NCI-H748 (cell line): Measurements from ENCODE around the gene TMEM101.
"Not testable (repeated sequence)": the region's sequence is repeated elsewhere in the genome, so short reads cannot be mapped to it uniquely, and the experiment has no call there.

Experiments
- DNase-seq: peaks from one replicate; lab custom pipeline; 2025; ENCODE audit not compliant: unreplicated experiment; lab: John Stamatoyannopoulos, UW

TMEM101 gene

DNA sequence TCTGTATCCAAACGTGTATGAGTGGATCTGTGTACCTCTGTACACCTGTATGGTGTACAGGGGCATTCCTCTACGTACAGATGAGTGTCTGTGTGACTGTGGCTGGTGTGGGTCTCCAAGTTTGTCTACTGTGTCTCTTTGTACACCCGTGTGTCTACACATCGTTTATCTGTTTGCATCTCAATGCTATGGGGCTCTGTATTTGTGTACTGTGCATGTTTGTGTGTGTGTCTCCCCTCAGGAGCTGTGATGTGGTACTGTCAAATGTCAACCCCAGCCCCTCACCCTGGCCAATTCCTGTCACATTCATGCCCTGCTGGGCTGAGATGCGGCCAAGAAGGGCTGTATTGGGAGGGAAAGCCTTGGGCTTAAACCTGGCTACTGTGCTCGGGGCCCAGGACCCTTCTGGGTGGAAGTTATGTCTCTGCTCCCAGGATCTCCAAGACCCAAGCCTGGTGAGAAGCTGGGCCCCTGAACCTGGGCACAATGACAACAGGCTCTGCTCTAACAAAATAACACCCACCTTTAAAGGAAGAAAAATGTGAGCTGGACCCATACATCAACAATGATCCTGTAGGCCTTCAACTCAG lies 13.8 kb downstream of the TMEM101 start:
- DNase-seq = no peak

DNA sequence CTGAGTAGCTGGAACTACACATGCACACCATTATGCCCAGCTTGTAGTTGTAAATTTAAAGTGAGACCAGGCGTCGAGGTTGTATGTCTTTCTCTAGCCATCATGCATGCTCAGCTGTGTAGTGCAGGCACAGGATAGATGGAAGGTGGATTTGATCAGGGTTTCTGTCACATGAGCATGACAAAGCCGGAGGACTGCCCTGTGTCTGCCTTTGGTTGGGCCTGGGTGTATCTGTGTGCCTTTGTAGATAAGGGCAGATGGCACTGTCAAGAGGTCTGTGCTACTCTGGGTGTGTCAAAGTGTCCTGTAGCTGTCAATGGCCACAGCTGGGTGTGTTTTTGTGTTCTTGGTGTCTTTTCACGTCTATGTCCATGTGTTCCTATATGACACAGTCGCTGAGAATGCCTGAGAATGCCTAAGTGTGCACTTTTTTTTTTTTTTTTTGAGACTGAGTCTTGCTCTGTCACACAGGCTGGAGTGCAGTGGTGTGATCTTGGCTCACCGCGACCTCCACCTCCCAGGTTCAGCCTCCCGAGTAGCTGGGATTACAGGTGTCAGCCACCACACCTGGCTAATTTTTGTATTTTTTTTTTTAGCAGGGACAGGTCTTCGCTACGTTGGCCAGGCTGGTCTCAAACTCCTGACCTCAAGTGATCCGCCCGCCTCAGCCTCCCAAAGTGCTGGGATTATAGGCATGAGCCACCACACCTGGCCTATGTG lies 14.5 kb downstream of the TMEM101 start:
- DNase-seq = no peak

DNA sequence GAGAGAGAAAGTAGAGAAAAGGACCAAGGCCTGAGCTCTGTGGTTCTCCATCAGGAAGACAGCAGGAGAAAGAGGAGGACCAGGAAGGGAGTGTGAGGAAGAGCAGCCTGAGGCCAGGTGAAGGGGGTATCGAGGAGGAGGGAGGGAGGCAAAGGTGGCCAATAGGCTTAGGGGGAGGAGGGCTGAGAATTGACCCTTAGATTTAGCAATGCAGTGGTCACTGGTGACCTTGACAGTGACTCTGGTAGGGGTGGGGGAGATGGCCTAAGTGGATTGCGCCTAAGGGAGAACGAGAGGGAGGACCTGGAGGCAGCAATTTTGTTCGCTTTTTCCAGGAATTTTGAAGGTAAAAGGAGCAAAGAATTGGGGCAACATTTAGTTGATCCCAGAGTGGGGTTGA lies 15.7 kb downstream of the TMEM101 start:
- no peak for DNase-seq

DNA sequence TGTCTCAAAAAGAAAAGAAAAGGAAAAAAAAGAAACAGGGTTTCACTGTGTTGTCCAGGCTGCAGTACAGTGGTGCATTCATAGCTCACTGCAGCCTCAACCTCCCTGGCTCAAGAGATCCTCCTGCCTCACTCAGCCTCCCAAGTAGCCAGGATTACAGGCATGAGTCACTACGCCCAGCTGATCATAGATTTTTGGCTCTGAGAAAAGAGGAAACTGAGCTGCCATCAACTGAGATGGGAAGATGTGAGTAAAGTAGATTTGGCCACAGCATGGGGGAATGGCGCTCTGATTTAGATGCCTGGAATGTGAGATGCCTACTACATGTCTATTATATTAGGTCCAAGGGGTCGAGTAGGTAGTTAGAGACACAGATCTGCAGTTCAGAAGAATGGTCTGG lies 16.2 kb downstream of the TMEM101 start:
- no peak for DNase-seq

DNA sequence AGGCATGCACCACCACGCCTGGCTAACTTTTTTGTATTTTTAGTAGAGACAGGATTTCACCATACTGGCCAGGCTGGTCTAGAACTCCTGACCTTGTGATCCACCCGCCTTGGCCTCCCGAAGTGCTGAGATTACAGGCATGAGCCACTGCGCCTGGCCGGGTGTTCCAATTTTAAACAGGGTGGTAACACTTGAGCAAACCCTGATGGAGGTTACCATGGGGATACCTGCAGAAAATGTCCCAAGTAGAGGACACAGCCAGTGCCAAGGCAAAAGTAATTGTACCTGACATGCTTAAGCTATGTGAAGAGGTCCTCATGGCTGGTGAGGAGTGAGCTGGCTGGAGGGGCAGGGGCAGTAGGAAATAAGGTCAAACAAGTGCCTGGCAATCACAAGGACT lies 17.6 kb downstream of the TMEM101 start:
- DNase-seq = not testable (repeated sequence)

DNA sequence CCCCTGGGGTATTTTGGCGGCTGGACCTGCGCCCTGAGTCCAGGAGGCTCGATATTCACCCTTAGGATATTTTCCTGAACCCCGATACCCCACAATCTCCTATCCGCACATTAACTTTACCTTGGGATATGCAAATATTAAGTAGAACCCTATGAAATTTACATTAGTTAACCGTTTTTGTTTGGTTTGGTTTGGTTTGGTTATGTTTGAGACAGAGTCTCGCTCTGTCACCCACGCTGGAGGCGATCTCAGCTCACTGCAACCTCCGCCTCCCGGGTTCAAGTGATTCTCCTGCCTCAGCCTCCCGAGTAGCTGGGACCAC lies 19.7 kb downstream of the TMEM101 start:
- no peak for DNase-seq

DNA sequence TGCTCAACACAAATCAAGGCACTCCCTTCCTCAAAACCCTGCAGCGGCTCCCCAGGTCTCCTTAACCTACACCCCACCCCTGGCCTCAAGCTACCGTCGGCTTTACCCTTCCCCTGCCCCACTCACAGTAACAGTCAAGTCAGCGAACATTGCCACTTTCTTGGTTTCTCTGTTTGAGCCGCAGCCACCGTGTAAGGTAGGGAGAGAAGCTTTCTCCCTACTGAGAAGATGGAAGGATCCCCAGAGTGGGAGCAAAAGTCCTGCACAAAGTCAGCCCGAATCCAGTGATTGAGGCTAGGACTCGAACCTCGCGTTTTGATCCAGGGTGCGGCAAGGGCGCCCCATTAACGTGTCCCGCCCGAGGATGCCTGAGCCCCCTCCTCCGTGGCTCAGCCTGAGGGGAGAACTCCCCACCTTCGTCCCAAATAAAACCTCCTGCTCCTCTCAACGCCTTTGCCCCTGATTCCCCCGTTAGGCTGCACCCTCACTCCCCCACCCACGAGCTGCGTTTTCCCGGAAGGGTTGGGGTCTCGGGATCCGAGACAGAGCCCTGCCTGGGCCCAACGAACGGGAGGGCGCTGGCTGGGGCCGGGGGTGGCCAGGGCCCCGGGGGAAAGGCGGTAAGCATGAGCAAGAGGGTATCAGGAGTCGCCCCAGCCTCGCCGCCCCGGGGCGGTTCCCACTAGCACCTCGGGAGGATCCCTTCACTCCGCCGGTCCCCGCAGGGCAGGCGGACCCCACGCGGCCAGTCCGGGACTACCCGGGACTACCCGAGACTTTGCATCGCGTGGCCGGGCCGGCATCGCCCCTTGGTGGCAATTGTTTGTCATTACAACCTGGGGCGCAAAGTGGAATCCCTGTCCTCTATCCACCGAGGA lies 20.3 kb downstream of the TMEM101 start:
- peak; percentile 62 for DNase-seq

DNA sequence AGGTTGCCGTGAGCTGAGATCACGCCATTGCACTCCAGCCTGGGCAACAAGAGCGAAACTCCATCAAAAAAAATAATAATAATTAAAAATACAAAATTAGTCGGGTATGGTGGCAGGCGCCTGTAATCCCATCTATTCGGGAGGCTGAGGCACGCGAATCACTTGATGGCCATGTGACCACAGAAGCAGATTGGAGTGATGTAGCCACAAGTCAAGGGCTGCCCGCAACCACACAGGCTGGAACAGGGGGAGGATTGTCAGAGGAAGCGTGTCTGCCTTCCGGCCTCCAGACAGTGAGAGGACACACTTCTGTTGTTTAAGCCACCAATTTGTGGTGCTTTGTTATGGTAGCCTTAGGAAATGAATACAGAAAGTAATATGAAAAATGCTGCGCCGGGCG lies 22.1 kb downstream of the TMEM101 start:
- DNase-seq = no peak

DNA sequence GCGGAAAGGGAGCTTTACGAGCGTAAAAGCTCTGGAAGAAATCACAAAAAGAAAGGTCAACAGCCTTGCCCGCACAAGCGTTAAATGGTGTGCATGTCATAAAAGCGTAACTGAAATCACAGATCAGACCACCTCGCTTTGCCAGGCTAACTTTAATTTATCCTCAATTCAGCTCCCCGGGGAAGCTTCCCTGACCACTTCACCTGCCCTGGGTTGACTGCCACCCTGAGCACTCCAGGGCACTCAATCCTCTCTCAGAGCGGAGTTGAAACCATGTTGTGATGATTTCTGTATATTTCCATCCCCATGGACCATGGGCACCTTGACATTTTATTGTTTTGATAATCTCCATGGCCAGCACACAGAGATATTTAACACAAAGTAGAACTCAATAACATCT lies 26.5 kb downstream of the TMEM101 start:
- no peak for DNase-seq

DNA sequence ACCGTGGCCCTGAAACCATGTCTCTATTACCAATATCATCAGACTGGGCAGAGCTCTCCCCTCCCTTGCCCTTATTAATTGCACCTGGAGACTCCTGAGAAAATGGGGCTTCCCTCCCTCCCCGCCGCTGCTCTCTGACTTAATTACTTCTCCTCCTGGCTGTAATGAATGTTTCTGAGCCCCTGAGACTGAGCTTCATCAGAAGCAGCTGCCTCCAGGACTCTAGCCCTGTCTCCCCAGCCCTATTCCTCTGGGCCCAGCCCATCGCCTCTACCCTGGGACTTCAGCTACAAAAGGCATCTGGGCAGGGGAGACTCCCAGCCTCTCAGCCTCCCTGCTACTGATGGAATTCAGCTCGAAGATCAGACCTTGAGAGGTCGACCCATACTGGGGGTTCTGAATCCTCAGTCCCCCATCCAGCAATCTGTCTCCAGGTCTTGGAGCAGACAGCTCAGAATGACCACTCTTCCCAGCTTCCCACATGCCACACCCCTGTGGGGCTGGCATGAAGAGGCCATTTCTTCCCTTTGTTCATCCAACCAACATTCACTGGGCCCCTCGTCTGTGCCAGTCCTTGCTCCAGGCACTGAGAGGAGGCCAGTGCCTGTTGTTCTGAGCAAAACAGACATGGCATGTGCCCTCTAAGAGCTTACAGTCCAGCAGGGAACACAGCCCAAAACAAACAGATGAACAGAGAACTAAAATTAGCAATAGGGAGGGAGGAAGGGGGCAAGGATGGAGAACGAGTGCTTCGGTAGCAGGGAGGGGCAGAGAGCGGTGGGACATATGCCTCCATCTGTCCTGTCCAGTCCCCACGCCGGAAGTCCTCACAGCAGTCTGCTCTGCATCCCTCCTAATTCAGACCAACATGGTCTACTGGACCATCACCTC lies 27.4 kb downstream of the TMEM101 start:
- DNase-seq = no peak

DNA sequence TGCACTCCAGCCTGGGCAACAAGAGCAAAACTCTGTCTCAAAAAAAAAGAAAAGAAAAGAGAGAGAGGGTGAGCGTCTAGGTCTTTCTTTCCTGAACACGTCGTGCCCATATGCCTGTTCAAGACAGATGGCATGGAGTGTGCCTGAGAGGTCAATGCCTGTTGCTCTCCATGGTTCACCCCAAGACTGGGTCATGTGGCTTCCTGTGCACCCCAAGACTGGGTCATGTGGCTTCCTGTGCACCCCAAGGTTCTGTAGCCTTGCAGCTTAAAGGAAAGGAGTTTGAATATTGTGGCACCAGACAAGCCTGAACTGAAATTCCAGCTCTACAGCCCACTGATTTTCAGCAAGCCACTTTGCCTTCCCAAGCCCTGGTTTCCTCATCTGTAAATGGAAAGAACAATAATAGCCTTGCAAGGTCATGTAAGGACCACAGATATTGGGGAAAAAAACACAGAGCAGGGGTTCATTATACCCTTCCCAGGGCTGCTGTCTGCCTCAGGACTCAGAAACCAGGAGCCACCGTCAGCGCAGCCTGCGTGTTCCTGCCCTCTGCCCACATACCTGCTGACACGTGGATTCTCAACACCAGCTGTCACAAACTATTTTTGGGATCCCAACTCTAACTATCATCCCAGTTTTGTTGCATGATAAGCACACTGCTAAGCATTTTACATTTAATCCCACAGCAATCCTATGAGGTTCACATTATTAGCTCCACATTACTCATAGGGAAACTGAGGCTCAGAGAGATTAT lies 28.4 kb downstream of the TMEM101 start:
- DNase-seq = no peak

DNA sequence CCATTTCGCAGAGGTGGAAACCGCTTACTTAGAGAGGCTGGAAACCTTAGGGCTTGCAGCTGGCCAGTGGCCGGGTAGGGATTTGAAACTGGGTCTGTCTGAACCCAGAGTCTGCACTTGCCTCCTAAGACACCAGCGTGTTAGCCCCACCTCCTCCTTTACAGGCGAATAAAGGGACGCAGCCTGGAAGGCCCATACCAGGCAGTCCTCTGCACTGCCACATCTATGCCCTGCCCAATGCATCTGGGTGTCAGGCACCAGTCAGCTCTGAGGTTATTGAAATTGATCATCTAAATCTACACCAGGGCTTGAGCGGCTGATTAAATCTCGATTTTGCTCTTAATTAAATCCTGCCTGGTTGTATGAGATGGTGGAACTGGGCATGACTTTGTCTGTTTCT lies 30.2 kb downstream of the TMEM101 start:
- DNase-seq = no peak

DNA sequence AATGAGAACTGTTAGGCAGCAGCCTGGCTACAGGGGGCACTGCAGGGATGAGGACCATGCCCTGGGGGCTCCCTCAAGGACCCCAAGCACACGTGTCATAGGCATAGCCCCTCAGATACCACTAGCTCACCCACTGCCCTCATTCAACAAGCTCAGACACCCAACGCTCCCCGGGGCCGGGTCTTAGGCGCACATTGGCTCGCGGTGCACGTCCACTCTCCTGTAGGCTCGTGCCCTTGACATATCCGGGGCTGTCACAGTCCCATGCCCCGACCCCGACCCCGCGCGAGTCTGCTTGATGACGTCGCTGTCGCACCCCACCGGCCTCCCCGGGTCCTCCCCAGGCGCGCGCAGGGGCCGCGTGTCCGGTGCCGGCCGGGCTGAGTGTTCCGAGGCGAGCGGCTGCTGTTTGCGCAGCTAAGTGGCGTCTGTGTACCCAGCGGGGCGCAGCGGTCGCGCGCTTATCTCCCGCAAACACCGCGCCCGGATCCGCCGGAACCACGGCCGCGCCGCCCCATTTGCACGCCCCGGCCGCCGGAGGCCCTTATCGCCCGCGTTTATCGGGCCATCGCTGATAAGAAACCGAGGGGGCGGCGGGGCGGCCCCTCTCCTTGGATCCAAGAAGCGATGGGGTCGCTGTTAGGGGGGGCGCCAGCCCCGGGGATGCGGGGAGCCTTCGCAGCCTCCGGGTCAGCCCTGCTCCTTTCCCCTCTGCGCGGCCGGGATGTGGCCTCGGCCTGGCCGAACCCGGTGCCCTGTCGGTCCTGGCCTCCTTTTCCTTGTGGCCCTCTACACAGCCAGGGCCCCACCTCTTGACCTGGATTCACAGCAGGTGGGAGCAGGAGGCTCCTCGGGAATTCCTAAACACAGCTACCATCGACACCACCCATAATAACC lies 31.0 kb downstream of the TMEM101 start:
- DNase-seq = peak; percentile 56

DNA sequence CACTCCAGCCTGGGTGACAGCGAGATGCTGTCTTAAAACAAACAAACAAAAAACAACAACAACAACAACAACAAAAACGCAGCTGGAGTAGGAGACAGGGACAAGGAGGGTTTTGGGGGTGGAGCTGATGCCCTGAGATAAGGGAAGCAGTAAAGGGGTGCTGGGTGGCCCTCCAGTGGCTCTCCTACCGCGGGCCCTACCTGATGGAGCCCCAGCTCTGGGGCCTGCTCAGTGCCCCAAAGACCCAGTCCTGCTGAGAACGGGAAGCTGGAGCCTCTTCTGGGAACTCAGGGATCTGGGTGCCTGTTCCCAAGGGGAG lies 31.6 kb downstream of the TMEM101 start:
- DNase-seq = no peak

DNA sequence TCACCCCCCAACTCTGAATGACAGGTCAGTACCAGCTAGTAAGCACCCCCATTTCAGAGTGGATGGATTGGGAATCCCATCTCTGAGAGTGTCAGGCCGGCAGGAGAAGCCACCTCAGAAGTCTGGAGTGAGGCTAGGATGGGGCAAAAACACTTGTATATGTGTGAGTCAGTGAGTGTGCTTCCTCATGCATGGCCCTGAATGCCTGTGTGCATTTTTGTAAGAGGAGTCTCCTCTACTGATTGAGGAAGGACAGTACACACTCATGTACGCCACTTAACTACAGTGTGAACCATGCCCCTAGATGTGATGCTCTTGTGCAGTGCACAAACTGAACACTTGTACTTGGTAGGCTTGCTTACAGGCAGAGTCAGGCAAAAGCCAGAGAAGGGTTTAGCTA lies 32.6 kb downstream of the TMEM101 start:
- DNase-seq = no peak

DNA sequence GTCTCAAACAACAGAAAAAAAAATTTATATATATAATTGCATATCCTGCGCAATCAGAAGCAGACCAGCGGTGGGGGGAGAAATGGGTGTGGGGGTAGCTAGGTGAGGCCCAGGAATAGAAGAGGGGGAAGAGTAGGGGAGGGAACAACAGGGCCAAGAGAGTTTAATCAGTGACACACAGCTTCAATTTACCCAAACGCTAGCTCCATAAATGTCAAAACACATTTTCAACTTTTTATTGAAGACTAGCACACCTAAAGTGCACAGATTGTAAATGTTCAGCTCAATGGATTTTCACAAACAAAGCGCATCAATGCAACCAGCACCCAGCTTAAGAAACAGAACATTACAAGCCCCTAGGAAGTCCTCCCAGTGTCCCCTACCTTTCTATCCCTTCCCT lies 35.1 kb downstream of the TMEM101 start:
- DNase-seq = no peak

DNA sequence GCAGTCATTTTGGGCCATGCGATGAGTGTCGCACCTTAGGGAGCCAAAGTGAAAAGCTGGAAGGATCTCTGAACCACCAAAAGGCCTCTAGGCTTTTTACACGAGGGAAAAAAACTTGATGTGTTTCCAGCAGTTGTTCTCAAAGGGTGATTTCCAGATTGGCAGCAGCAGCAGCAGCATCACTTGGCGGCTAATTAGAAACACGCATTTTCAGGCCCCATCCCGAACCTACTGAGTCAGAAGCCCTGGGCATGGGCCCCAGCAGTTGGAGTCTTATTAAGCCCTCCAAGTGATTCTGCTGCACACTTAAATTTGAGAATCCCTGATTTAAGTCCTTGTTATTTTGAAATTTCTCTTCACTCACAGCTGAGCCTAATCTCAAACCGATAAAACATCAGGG lies 35.8 kb downstream of the TMEM101 start:
- DNase-seq = no peak

DNA sequence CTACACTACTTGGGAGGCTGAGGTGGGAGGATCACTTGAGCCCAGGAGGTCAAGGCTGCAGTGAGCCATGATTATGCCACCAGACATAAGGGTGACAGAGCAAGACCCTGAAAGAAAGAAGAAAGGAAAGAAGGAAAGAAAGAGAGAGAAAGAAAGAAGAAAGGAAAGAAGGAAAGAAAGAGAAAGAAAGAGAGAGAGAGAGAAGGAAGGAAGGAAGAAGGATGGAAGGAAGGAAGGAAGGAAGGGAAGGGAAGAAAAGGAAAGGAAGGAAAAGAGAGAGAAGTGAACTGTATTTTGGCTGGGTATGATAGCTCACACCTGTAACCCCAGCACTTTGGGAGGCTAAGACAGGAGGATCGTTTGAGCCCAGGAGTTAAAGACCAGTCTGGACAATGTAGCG lies 36.7 kb downstream of the TMEM101 start:
- DNase-seq = no peak

DNA sequence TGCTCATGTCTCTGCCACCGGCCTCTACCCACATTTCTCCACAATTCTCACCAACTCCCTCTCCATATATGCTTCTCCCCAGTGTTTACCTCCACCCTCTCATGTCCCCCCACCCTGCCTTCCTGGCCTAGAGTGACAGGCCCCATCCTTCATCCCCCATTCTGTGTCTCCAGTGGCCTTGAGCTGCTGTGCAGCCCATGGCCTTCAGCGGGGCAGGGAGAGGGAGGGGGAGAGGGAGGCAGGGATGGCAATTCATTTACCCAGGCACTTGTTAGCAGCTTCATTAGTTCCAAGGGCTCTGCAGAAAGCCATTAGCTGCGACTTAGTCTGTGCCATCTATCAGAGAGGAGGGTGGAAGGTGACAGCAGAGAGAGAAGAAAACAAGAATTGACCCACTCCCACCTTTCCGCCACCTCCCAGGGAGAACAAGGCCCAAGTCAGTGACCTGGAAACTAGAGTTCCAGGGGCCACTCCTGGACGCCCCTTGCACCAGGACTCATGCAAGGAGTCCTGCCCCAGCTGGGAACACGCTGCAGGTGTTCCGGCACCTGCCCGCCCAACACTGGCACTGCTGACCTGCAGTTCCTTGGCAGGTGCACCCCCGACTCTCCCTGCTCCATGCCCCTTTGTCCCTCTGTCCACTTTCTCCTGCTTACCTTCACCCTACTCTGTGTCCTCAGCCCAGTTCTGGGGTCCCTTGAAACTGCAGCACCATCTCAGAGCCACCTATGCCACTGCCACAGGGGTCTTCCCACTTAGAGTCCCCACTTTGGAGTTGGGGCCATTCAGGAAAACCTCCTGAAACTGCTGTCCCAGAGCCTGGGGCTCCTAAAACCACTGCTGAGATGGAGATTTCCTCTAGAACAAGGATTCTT lies 37.6 kb downstream of the TMEM101 start:
- DNase-seq = no peak
